Measurements from ENCODE around the gene RNF225.
"Not testable (repeated sequence)": the region's sequence is repeated elsewhere in the genome, so short reads cannot be mapped to it uniquely, and the experiment has no call there.

The RNF225 gene

GRCh38 chr19:58362272-58362994, 33.0 kb upstream of the RNF225 start, which contains the start of gene ZNF497:
Gene ZNF497, minus strand, starts transcription at chr19:58362751. Its CDS starts 5,116 bp downstream, at chr19:58357635.
- peak; percentile 96 for DNase-seq

- no peak for DNase-seq
These were observed 31.3 kb upstream of the RNF225 start for GRCh38 chr19:58364146-58364545.

GRCh38 chr19:58366585-58367430, 28.6 kb upstream of the RNF225 start:
- DNase-seq, result no peak

DNA sequence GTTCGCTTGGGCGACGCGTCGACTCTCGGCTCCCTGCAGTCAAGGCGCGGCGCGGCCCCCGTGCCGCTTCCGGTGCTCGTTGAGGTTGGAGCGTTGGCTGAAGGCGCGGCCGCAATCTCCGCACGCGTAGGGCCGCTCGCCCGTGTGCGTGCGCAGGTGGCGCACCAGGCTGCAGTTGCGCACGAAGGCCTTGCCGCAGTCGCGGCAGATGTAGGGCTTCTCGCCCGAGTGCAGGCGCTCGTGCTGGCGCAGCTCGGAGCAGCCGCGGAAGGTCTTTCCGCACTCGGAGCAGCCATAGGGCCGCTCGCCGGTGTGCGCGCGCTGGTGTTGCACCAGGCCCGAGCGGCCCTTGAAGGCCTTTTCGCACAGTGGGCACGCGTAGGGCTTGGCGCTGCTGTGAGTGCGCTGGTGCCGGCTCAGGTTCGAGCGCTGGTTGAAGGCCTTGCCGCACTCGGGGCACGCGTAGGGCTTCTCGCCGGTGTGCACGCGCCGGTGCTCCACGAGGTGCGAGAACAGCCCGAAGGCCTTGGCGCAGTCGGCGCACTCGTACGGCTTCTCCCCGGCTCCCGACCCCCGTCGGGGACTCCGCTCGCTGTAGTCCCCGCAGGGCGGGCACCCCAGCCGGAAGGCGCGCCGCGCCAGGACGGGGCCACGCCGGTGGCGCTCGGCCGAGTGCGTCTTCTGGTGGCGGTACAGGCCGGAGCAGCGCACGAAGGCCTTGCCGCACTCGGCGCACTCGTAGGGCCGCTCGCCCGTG, 27.6 kb upstream of the RNF225 start:
- no peak for DNase-seq

GRCh38 chr19:58368561-58369360, 26.7 kb upstream of the RNF225 start:
- no peak for DNase-seq

GRCh38 chr19:58372311-58373133, 22.9 kb upstream of the RNF225 start:
- no peak for DNase-seq

GRCh38 chr19:58374200-58374599, 21.3 kb upstream of the RNF225 start:
- DNase-seq, result no peak

GRCh38 chr19:58376724-58377123, 18.7 kb upstream of the RNF225 start:
- DNase-seq, result not testable (repeated sequence)

DNA sequence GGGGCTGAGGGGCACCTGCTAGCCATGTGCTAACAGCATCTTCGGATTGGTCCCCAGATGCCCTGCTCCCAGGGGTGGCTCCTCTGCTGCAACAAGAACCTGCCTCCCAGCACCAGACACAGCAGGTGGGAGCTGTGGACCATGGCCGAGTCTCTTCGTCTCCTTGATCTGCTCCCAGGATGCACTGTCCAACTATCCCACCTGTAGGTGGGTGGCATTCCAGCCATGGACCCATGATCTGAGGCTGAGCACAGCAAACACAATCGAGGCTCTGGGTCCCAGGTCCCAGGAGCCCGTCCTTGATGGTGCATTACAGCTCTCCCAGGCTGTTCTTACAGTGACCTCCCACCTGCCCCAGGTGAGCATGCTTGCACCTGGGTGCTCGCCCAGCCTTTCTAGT, 16.2 kb upstream of the RNF225 start:
- no peak for DNase-seq

GRCh38 chr19:58380037-58380661, 15.3 kb upstream of the RNF225 start:
- no peak for DNase-seq

DNA sequence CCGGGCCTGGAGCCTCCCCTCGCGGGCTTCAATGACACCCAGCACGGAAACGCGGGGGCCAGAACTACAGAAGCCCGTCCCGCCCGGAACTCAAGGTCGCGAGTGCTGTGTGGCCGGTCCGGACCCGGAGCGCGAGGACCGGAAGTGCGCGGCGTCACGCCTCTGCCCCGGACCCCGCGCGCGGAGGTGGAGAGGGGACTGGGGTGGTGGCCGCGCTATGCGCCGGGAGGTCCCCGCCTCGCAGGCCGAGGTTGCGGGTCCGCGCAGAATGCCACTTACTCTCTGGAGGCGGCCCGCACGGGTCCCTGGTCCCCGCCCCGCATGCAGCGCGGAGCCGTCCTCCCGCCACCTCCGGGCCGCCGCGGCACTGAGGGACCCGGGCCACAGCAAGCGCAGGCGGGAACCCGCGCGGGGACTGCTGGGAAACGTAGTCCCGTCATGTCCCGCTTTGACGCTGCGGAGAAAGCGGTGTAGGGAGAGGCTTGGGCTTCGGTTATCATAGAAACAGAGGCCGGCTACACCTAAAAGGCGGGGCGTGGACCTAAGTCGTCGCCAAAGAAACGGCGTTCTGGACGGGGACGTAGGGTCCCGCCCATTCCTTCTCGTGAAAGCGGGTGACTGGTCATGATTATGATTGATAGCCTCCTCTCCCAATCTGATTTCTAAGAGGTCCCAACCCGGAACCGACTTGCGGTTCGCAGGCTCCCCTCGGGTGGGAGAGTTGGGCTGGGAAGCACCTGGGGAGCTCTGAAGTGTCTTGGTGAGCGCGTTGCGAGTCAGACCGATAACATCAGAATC, 14.6 kb upstream of the RNF225 start, which contains the start of gene ZNF837:
TSS of gene ZNF837 (minus strand) at position 369 of the 798 bp plus-strand sequence. CDS start 11,698 bp downstream, outside the sequence.
- DNase-seq, result peak; percentile 100

GRCh38 chr19:58381460-58382212, 13.8 kb upstream of the RNF225 start:
- DNase-seq, result no peak

DNA sequence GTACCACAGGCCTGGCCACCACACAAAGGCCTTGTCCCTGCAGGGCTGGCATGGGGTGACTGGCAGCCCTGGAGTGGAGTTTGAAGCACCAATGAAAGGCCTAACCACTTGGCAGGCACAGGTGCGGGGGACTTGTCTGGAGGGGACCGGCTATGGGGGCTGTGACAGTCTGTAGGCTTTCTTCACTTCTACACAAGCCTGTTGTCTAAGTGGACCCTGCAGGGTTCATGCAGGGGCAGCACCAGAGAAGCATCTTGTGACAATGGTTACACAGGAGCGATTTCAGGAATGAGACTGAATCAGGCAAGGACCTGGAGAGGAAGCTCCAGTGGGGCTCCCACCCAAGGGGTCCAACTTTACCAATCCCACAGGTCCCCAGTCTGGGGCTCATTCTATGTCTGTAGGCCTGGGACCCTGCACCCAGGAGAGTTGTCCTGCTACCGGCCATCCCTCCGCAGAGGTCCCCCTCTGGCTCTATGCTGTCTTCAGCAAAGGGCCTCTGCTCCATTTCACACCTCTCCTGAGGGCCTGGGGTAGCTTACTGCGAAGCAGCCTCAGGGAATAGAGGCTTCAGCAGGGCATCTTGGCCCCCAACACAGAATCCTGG, 12.4 kb upstream of the RNF225 start:
- DNase-seq, result no peak

GRCh38 chr19:58385313-58385890, 10.1 kb upstream of the RNF225 start:
- no peak for DNase-seq

DNA sequence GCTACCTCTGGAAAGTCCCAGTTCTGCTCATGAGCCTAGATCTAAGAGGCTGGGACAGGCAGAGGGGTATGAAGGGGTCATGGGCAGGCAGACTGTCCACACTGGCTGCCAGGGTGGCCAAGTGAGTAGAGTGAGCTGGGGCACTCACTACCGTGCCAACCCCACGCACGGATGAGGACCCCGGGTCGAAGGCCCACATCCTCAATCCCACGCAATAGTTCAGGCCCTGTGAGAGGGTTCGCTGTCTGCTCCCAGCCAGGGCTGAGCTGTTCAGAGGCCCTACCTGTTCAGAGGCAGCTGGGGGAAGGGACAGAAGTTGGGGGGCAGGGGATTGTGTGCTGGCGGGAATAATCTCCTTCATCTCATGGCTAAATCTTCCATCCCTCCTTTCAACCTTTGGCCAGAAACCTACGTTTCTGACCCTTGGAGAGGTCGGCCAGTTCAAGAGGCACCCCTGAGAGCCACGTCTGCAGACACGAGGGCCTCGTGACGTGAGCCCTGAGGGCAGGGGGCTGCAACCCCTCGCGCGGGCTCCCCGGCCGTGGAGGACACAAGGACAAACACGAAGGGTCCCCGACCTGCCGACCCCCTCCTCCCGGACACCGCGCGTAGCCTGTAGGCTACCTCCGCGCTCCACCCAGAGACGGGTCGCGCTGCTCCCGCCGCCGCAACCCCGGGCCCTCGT, 9.4 kb upstream of the RNF225 start:
- DNase-seq, result no peak

GRCh38 chr19:58386576-58387337, 8.7 kb upstream of the RNF225 start, which contains the start of gene RPS5:
Gene RPS5, plus strand, starts transcription at chr19:58387269. Its CDS starts 869 bp downstream, at chr19:58388138.
- DNase-seq, result peak; percentile 98

Measured in EL (cell line).